Right cardiac atrium (tissue), 5 donors: ENCODE measurements around the gene ATRN. TPM values are rescaled to one million over a fixed set of nuclear protein-coding genes. Genes with fewer than 3 reads are reported as not detected.
"Not testable (repeated sequence)": the region's sequence is repeated elsewhere in the genome, so short reads cannot be mapped to it uniquely, and the experiment has no call there.

Source experiments
- ATAC-seq, 2 donors: fragments of 200-7000 bp; cut with Tn5 transposase; one replicate each; pipeline versions ENCODE4 v1.8.0 to v1.9.1; 2020; ENCODE audit warnings: moderate library complexity in 2 of 2, mild to moderate bottlenecking in 1 of 2
- DNase-seq, 3 donors: peaks; one replicate each; pipeline ENCODE4 v3.0.0-alpha.2; 2020
- H3K27ac ChIP-seq: one replicate; pipeline ENCODE4 v1.5.1; 2013; ENCODE audit warnings: mild to moderate bottlenecking, low read length, control low read depth, moderate library complexity
- H3K27me3 ChIP-seq: one replicate; pipeline ENCODE4 v1.6.1; 2013; ENCODE audit not compliant: control insufficient read depth, insufficient read depth
- H3K4me1 ChIP-seq: one replicate; pipeline ENCODE4 v1.6.1; 2013; ENCODE audit warnings: low read length; ENCODE audit not compliant: control insufficient read depth, insufficient read depth
- H3K4me3 ChIP-seq: one replicate; pipeline ENCODE4 v1.5.1; 2013; ENCODE audit warnings: low read length, control low read depth
- H3K9me3 ChIP-seq: one replicate; pipeline ENCODE4 v1.6.1; 2013; ENCODE audit warnings: low read length; ENCODE audit not compliant: control insufficient read depth
- WGBS: extraction: QIAGEN DNeasy Blood & Tissue Kit; methylation state at CpG from one replicate; pipeline ENCODE4 v1.1.7; 2013; 5-methylcytosine and 5-hydroxymethylcytosine counted together
- intact Hi-C, 4 donors: fragments of 100-400 bp; cut with DNase I; formaldehyde crosslinking; loops; one replicate each; pipeline versions ENCODE4 v1.11.0 to v1.14.0; 2022 to 2023
- polyA plus RNA-seq: library from polyadenylated mRNA; stranded (reverse); fragments of 200-250 nt; gene quantifications from one replicate; pipeline ENCODE4 v1.2.3, GENCODE V29; 2013
- total RNA-seq, 4 donors: library from RNA; stranded (reverse); fragmentation: NEBNext Ultra II Directional; extraction: Animal tissue kit (Norgen Biotek cat#: 25700); gene quantifications; one replicate each; pipeline ENCODE4 v1.2.1, GENCODE V29; 2021
- donor health status: healthy with polysubstance abuse.
- donor health status: DM: no; HTN: yes; CAD: no.
- donor health status: DM: no; HTN: no; CAD: no.
- donor health status: DM: no; HTN: yes; CAD: no; lungs with severe emphysema.
- donor health status: DM: yes; HTN: yes; CAD: no.

Gene ATRN
- total and polyA plus RNA-seq, 5 donors = 9.5 to 33.1 (median 31.7) TPM

- Histone ChIP-seq H3K4me3 (no peak overlapping the region), H3K4me1 (no peaks in the 10 kb centered on the region), H3K9me3 (no peaks in the 10 kb centered on the region), H3K27me3 (no peaks in the 10 kb centered on the region), H3K27ac (no peak overlapping the region)
- no peak for DNase-seq
- 61% methylated on average over 1 of the region's 1 CpG for WGBS
- intact Hi-C loops = no loop called here
- no peak for ATAC-seq
These were observed 13.0 kb downstream of the ATRN start for GRCh38 chr20:3483784-3484183.

DNA sequence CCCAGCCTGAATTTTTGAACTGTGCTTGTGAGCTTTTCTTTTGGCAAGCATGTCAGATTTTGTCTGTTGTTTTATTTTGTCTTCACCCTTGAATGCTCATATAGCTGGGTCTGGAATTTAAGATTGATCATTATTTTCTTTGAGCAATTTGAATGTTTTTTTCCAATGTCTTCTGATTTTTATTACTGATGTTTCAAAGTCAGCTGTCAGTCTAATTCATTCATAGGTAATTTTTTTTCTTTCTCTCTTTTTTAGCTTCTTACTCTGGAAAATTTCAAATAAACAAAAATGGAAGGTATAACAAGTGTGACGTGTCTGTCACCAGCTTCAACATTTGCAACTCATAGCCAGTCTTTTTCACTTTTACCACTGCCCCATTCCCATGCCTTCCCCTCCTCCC, 15.1 kb downstream of the ATRN start:
- intact Hi-C loops = no loop called here
- H3K9me3 ChIP-seq = no peaks in the 10 kb centered on the region
- 97% methylated on average over 1 of the region's 1 CpG for WGBS
- no peak overlapping the region for H3K4me3 ChIP-seq
- DNase-seq (no peak), ATAC-seq (no peak)
- H3K27ac ChIP-seq = no peak overlapping the region
- no peaks in the 10 kb centered on the region for H3K27me3 ChIP-seq
- H3K4me1 ChIP-seq = no peaks in the 10 kb centered on the region

DNA sequence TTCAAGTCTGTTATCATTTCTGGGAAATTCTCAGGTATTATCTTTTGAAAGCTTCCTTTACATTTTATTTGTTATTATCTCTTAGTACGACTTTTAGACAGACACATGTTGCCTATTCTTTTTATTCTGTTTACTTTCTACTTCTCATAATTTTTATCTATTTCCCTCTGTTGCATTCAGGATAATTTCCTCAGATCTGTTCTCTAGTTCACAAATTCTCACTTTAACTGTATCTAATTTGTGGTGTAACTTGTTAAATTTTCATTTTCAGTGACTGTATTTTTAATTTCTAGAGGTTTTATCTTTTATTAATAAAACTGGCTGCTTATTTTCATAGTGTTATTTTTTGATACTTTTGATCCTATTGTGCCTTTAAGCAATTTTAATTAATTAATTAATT, 16.0 kb downstream of the ATRN start:
- intact Hi-C loops = no loop called here

GRCh38 chr20:3492669-3493068, 21.9 kb downstream of the ATRN start:
- H3K27me3 ChIP-seq = no peaks in the 10 kb centered on the region
- no peaks in the 10 kb centered on the region for H3K9me3 ChIP-seq
- H3K4me1 ChIP-seq = peaks cover 2% of the 10 kb centered on the region
- intact Hi-C loops = no loop called here
- ATAC-seq (no peak), DNase-seq (no peak)
- no peak overlapping the region for H3K4me3 ChIP-seq
- 96% methylated on average over 11 of the region's 11 CpGs for WGBS
- no peak overlapping the region for H3K27ac ChIP-seq

More for the DNA sequence above, 16.0 kb downstream of the ATRN start:
- DNase-seq (no peak), ATAC-seq (no peak)
- H3K9me3 ChIP-seq = no peaks in the 10 kb centered on the region
- 92% methylated on average over 1 of the region's 1 CpG for WGBS
- H3K4me3 ChIP-seq = no peak overlapping the region
- H3K27me3 ChIP-seq = no peaks in the 10 kb centered on the region
- no peak overlapping the region for H3K27ac ChIP-seq
- H3K4me1 ChIP-seq = no peaks in the 10 kb centered on the region

DNA sequence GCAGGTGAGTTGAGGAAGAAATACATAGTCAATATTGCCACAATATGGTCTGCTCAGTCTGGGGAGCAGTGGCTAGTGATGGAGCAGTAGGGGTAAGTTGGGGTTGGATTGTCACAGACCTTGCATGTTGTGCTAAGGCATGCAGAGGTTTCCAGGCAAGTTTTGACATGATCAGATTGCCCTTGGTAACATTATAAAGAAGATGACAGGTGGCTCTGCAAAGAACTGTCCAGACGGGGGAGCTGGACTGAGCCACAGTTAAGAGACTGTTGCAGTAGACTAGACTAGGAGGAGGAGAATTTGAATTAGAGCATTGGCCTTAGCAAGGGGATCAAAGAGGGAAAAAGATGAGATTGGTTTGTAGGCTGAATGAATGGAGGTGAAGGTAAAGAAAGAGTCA, 23.4 kb downstream of the ATRN start:
- no peak for DNase-seq
- no peaks in the 10 kb centered on the region for H3K9me3 ChIP-seq
- no peak overlapping the region for H3K27ac ChIP-seq
- no peaks in the 10 kb centered on the region for H3K27me3 ChIP-seq
- 100% methylated on average over 1 of the region's 1 CpG for WGBS
- H3K4me1 ChIP-seq = peaks cover 2% of the 10 kb centered on the region
- intact Hi-C loops = no loop called here
- H3K4me3 ChIP-seq = no peak overlapping the region
- ATAC-seq = no peak

- Histone ChIP-seq H3K4me3 (no peak overlapping the region), H3K27me3 (no peaks in the 10 kb centered on the region), H3K9me3 (no peaks in the 10 kb centered on the region), H3K27ac (no peak overlapping the region), H3K4me1 (peaks cover 6% of the 10 kb centered on the region)
- 93% methylated on average over 2 of the region's 2 CpGs for WGBS
- intact Hi-C loops = no loop called here
- no peak for ATAC-seq
- no peak for DNase-seq
These were observed 32.1 kb downstream of the ATRN start for GRCh38 chr20:3502878-3503277.

DNA sequence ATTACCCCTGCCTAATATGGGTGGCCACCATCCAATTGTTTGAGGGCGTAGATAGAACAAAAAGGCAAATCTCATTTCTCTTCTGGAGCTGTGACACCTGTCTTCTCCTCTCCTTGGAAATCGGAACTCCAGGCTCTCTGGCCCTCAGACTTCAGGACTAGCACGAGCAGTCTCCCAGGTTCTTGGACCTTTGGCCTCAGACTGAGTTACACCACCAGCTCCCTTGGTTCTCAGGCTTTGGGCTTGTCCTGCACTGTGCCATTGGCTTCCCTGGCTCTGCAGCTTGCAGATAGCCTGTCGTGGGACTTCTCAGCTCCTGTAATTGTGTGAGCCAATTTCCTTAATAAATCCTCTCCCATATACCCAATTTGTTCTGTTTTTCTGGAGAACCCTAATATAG, 34.3 kb downstream of the ATRN start:
- Histone ChIP-seq H3K4me3 (no peak overlapping the region), H3K27ac (no peak overlapping the region), H3K4me1 (peaks cover 6% of the 10 kb centered on the region), H3K9me3 (no peaks in the 10 kb centered on the region), H3K27me3 (no peaks in the 10 kb centered on the region)
- 93% methylated on average over 4 of the region's 4 CpGs for WGBS
- DNase-seq (no peak), ATAC-seq (no peak)
- intact Hi-C loops = no loop called here

- Histone ChIP-seq H3K9me3 (no peaks in the 10 kb centered on the region), H3K4me1 (peaks cover 2% of the 10 kb centered on the region), H3K27ac (no peak overlapping the region), H3K4me3 (no peak overlapping the region), H3K27me3 (no peaks in the 10 kb centered on the region)
- intact Hi-C loops = no loop called here
- 88% methylated on average over 2 of the region's 2 CpGs for WGBS
- DNase-seq = no peak
- ATAC-seq = no peak
These were observed 38.2 kb downstream of the ATRN start for GRCh38 chr20:3509064-3509463.

DNA sequence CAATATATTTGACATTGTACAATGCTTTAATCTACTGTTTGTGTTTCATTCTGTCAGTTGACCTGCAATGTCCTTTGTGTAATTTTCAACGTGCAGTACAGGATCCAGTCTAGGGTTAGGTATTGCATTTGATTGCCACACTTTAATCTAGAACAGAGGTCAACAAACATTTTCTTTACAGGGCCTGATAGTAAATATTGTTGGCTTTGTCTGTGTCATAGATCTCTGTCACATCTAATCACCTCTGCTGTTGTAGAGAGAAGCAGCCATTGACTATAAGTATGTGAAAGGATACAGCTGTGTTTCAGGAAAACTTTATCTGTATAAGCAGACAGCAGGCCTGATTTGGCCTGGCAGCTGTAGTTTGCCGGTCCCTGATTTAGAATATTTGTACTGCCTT, 39.3 kb downstream of the ATRN start:
- intact Hi-C loops = no loop called here
- Histone ChIP-seq H3K9me3 (no peaks in the 10 kb centered on the region), H3K27me3 (no peaks in the 10 kb centered on the region), H3K4me3 (no peak overlapping the region), H3K4me1 (peaks cover 2% of the 10 kb centered on the region), H3K27ac (no peak overlapping the region)
- DNase-seq = no peak
- 34% methylated on average over 2 of the region's 2 CpGs for WGBS
- ATAC-seq = no peak

DNA sequence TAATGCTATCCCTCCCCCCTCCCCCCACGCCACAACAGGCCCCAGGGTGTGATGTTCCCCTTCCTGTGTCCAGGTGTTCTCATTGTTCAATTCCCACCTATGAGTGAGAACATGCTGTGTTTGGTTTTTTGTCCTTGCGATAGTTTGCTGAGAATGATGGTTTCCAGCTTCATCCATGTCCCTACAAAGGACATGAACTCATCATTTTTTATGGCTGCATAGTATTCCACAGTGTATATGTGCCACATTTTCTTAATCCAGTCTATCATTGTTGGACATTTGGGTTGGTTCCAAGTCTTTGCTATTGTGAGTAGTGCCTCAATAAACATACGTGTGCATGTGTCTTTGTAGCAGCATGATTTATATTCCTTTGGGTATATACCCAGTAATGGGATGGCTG, 41.4 kb downstream of the ATRN start:
- H3K27ac ChIP-seq, H3K4me3 ChIP-seq, ATAC-seq, H3K27me3 ChIP-seq, H3K4me1 ChIP-seq, intact Hi-C loops, DNase-seq, H3K9me3 ChIP-seq: not testable (repeated sequence)
- 94% methylated on average over 3 of the region's 3 CpGs for WGBS

GRCh38 chr20:3514012-3514642, 43.3 kb downstream of the ATRN start:
- intact Hi-C loops = no loop called here
- 93% methylated on average over 3 of the region's 3 CpGs for WGBS
- ATAC-seq = no peak

More at GRCh38 chr20:3514012-3514642, 43.3 kb downstream of the ATRN start:
- Histone ChIP-seq H3K27me3 (no peaks in the 10 kb centered on the region), H3K27ac (no peak overlapping the region), H3K4me3 (no peak overlapping the region), H3K4me1 (no peaks in the 10 kb centered on the region), H3K9me3 (no peaks in the 10 kb centered on the region)
- DNase-seq = no peak
